Spleen (tissue), 11 donors: Measurements from ENCODE around the gene UBAC1. TPM values are rescaled to one million over a fixed set of nuclear protein-coding genes. Genes with fewer than 3 reads are reported as not detected.

Source experiments
- DNase-seq: peaks from one replicate; pipeline ENCODE4 v3.0.0-alpha.2; 2020
- H3K27ac ChIP-seq, 8 donors: fragments of 200-600 bp; sonication (generic) in 7 of 8; 1 replicate in 4 of 8; 2 replicates in 4 of 8; pipeline versions ENCODE4 v1.5.0 to v1.8.0; 2016 to 2021; ENCODE audit warnings: inconsistent platforms in 4 of 8, mild to moderate bottlenecking in 4 of 8, moderate library complexity in 1 of 8
- H3K27me3 ChIP-seq, 7 donors: fragments of 200-600 bp; sonication (generic) in 6 of 7; replicated peaks in 1 of 7; 1 replicate in 4 of 7; 2 replicates in 3 of 7; pipeline versions ENCODE4 v1.5.0 to v1.8.0; 2016 to 2021; ENCODE audit warnings: inconsistent platforms in 3 of 7, mild to moderate bottlenecking in 1 of 7
- H3K36me3 ChIP-seq, 6 donors: fragments of 200-600 bp; sonication (generic) in 5 of 6; 1 replicate in 4 of 6; 2 replicates in 2 of 6; pipeline versions ENCODE4 v1.5.0 to v1.8.0; 2016 to 2021; ENCODE audit warnings: inconsistent platforms in 2 of 6
- H3K4me1 ChIP-seq, 6 donors: fragments of 200-600 bp; sonication (generic) in 5 of 6; 1 replicate in 3 of 6; 2 replicates in 3 of 6; pipeline versions ENCODE4 v1.5.0 to v1.8.0; 2016 to 2021; ENCODE audit warnings: inconsistent platforms in 3 of 6
- H3K4me3 ChIP-seq, 8 donors: fragments of 200-600 bp; sonication (generic) in 7 of 8; 1 replicate in 4 of 8; 2 replicates in 4 of 8; pipeline versions ENCODE4 v1.5.0 to v1.8.0; 2016 to 2021; ENCODE audit warnings: inconsistent platforms in 4 of 8, mild to moderate bottlenecking in 4 of 8, moderate library complexity in 2 of 8
- H3K9me3 ChIP-seq, 8 donors: fragments of 200-600 bp; sonication (generic) in 7 of 8; 1 replicate in 4 of 8; 2 replicates in 4 of 8; pipeline versions ENCODE4 v1.5.0 to v1.8.0; 2016 to 2021; ENCODE audit warnings: inconsistent platforms in 4 of 8
- CTCF ChIP-seq, 11 experiments: fragments of 200-600 bp in 7 of 11; fragments of 450-650 bp in 4 of 11; sonication (generic) in 4 of 11; IDR thresholded peaks in 8 of 11; conservative IDR thresholded peaks in 3 of 11; 1 replicate in 7 of 11; 2 replicates in 4 of 11; pipeline versions ENCODE4 v1.4.0 to v1.8.0; 2016 to 2021; ENCODE audit warnings: antibody characterized with exemption in 11 of 11, inconsistent platforms in 4 of 11, mild to moderate bottlenecking in 1 of 11
- POLR2A ChIP-seq, 3 donors: fragments of 450-650 bp; IDR thresholded peaks; one replicate each; pipeline ENCODE4 v1.5.1; 2017; ENCODE audit warnings: antibody characterized with exemption in 3 of 3, mild to moderate bottlenecking in 1 of 3
- POLR2AphosphoS5 ChIP-seq, 3 donors: sonication (generic); formaldehyde crosslinking; IDR thresholded peaks; one replicate each; pipeline ENCODE4 v1.5.1; 2017; ENCODE audit warnings: antibody characterized with exemption in 3 of 3
- WGBS, 5 donors: extraction: QIAGEN DNeasy Blood & Tissue Kit in 3 of 5; methylation state at CpG; one replicate each; pipeline versions ENCODE4 v1.1.5 to v1.1.7; 2013 to 2018; 5-methylcytosine and 5-hydroxymethylcytosine counted together
- intact Hi-C: fragments of 100-400 bp; cut with DNase I; formaldehyde crosslinking; loops from one replicate; pipeline ENCODE4 v1.15.0; 2023; ENCODE audit warnings: low total_unique reads
- polyA plus RNA-seq, 3 donors: library from polyadenylated mRNA; stranded (reverse); fragments of 200-250 nt; gene quantifications; one replicate each; pipeline ENCODE4 v1.2.1, GENCODE V29; 2013
- total RNA-seq, 7 donors: library from RNA; depleted of rRNA in 3 of 7; stranded (reverse); fragments of >200 nt in 3 of 7; fragmentation: NEBNext Ultra II Directional in 4 of 7; extraction: Animal tissue kit (Norgen Biotek cat#: 25700) in 4 of 7; gene quantifications; one replicate each; pipeline versions ENCODE4 v1.1.0 to v1.2.1, GENCODE V29; 2016 to 2021
- donor health status: healthy with polysubstance abuse.
- donor health status: DM: no; HTN: no; CAD: no; lungs with moderate emphysema.
- donor health status: DM: no; HTN: no; CAD: no.
- donor health status: Bipolar disorder and iron deficiency.
- donor health status: healthy.
- donor health status: DM: no; HTN: no; CAD: no.
- donor health status: DM: yes; HTN: yes; CAD: no.

UBAC1 gene
- total and polyA plus RNA-seq, 10 donors = 28.0 to 45.8 (median 34.5) TPM

- Histone ChIP-seq H3K4me1 (peaks cover 0 to 24% (median 4%) of the 10 kb centered on the region in 6 donors), H3K36me3 (peaks cover 0 to 88% (median 35%) of the 10 kb centered on the region in 6 donors), H3K27ac (no peak overlapping the region), H3K4me3 (no peak overlapping the region), H3K9me3 (no peaks in the 10 kb centered on the region), H3K27me3 (no peaks in the 10 kb centered on the region)
- intact Hi-C loops = no loop called here
- no peak for DNase-seq
- no peak for TF ChIP-seq POLR2A (IDR thresholded peaks at IDR 0.05)
- TF ChIP-seq POLR2AphosphoS5 (IDR thresholded peaks at IDR 0.05) = no peak
- TF ChIP-seq CTCF (IDR thresholded peaks at IDR 0.05 in 8 of 11, conservative IDR thresholded peaks at IDR 0.05 in 3 of 11) = no peak
- 90 to 94% (median 92%) methylated on average over 9 to 21 of the region's 21 CpGs for WGBS, 5 donors
Observed at GRCh38 chr9:135929656-135930445, 31.3 kb downstream of the UBAC1 start.

GRCh38 chr9:135928731-135929655 is 32.2 kb downstream of the UBAC1 start:
- H3K36me3 ChIP-seq = peaks cover 0 to 86% (median 30%) of the 10 kb centered on the region in 6 donors

GRCh38 chr9:135928074-135928730 is 33.0 kb downstream of the UBAC1 start:
- intact Hi-C loops = no loop called here
- Histone ChIP-seq H3K9me3 (no peaks in the 10 kb centered on the region), H3K4me1 (peaks cover 0 to 24% (median 4%) of the 10 kb centered on the region in 6 donors), H3K27me3 (no peaks in the 10 kb centered on the region), H3K4me3 (no peak overlapping the region), H3K36me3 (peaks cover 0 to 86% (median 30%) of the 10 kb centered on the region in 6 donors), H3K27ac (no peak overlapping the region)
- TF ChIP-seq POLR2AphosphoS5 (IDR thresholded peaks at IDR 0.05) = no peak
- TF ChIP-seq CTCF (IDR thresholded peaks at IDR 0.05 in 8 of 11, conservative IDR thresholded peaks at IDR 0.05 in 3 of 11) = no peak
- TF ChIP-seq POLR2A (IDR thresholded peaks at IDR 0.05) = no peak
- WGBS, 5 donors = 86 to 97% (median 90%) methylated on average over 10 to 23 of the region's 23 CpGs
- no peak for DNase-seq

More at GRCh38 chr9:135928731-135929655, 32.2 kb downstream of the UBAC1 start:
- no peak for DNase-seq
- H3K9me3 ChIP-seq = no peaks in the 10 kb centered on the region
- H3K27ac ChIP-seq = no peak overlapping the region
- whole genome bisulfite sequencing, 5 donors = 89 to 94% (median 93%) methylated on average over 12 to 27 of the region's 27 CpGs
- TF ChIP-seq CTCF (IDR thresholded peaks at IDR 0.05 in 8 of 11, conservative IDR thresholded peaks at IDR 0.05 in 3 of 11) = no peak
- H3K4me1 ChIP-seq = peaks cover 0 to 24% (median 4%) of the 10 kb centered on the region in 6 donors
- no peaks in the 10 kb centered on the region for H3K27me3 ChIP-seq
- no peak overlapping the region for H3K4me3 ChIP-seq
- intact Hi-C loops = no loop called here
